Measurements from ENCODE around the gene GRPR. TPM values are rescaled to one million over a fixed set of nuclear protein-coding genes. Genes with fewer than 3 reads are reported as not detected.

Gene GRPR
- total and polyA plus RNA-seq, 7 donors, result 0.19 to 2.8 (median 0.83) TPM; not detected in 2

DNA sequence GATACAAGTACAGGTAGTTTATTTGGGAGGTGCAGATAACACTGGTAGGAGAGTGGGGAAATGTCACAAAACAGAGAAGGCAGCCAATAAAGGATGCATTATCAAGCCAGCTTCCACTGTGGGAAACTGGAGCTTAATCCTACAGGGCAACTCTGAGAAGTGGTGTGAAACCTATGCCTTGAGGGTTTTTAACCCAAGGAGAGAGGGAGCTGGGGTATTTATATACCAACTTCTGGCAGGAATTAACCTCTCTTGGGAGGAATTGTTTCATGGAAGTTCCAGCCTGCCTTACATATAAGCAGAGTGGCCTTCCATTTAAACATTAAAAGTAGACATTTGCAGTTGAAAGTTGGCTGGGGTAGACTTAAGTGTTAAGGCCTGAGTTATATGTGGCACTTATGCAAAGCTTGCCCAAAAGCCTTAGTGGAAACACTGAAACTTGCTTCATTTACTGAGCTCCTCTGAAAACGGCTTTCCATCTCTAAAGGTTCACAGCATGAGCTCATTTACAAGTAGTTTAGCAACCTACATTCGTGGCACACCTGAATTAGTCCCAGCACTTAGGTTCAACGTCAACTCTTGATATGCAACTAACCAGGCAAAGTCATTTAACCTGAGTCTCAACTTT lies 63.1 kb downstream of the GRPR start:
- TF ChIP-seq EP300 (IDR thresholded peaks at IDR 0.05), result no peak
- no peaks in the 10 kb centered on the region for H3K4me1 ChIP-seq
- H3K36me3 ChIP-seq, result no peaks in the 10 kb centered on the region
- H3K9me3 ChIP-seq, result no peaks in the 10 kb centered on the region
- DNase-seq, result no peak
- 61 to 76% methylated on average over 3 of the region's 3 CpGs for WGBS, 2 donors
- H3K27me3 ChIP-seq, result no peaks in the 10 kb centered on the region
- intact Hi-C loops (cut with DNase I), result no loop called here
- no peak overlapping the region for H3K4me3 ChIP-seq
- no peak overlapping the region for H3K27ac ChIP-seq

DNA sequence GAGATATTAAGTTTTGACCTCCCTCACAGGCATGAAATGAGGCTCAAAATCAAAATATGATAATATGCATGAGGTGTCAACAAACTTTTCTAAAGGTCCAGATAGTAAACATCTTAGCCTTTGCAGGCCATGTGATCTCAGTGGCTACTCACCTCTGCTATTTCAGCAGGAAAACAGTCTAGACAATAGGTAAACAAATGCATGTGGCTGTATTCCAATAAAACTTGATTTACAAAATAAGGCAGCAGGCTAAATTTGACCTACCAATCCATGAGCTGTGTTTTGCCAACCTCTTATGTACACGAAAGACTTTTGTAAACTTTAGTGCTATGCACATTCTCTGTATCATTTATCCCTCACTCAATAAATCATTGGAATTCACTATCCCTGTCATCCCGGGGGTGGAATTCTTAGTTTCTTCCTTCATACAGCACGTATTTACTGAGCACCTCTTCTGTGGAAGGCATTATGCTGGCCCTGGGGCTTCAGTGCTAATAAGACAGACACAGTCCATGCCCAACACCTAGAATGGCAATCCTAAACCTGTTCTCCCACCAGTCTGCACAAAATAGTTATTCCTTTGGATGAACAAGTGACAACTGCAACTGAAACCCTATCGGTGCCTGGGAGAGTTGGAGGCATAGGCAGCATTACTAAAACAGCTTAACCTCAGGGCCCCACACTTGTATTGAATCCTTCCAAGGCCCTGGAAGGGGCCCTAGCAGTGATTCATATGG lies 63.8 kb downstream of the GRPR start:
- H3K4me3 ChIP-seq, result no peak overlapping the region
- H3K36me3 ChIP-seq, result no peaks in the 10 kb centered on the region
- TF ChIP-seq POLR2AphosphoS5 (IDR thresholded peaks at IDR 0.05) (no peak), POLR2A (IDR thresholded peaks at IDR 0.05) (no peak), EP300 (IDR thresholded peaks at IDR 0.05) (no peak)
- TF ChIP-seq, protein P1, sequence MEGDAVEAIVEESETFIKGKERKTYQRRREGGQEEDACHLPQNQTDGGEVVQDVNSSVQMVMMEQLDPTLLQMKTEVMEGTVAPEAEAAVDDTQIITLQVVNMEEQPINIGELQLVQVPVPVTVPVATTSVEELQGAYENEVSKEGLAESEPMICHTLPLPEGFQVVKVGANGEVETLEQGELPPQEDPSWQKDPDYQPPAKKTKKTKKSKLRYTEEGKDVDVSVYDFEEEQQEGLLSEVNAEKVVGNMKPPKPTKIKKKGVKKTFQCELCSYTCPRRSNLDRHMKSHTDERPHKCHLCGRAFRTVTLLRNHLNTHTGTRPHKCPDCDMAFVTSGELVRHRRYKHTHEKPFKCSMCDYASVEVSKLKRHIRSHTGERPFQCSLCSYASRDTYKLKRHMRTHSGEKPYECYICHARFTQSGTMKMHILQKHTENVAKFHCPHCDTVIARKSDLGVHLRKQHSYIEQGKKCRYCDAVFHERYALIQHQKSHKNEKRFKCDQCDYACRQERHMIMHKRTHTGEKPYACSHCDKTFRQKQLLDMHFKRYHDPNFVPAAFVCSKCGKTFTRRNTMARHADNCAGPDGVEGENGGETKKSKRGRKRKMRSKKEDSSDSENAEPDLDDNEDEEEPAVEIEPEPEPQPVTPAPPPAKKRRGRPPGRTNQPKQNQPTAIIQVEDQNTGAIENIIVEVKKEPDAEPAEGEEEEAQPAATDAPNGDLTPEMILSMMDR (IDR thresholded peaks at IDR 0.05), result no peak
- no peaks in the 10 kb centered on the region for H3K27me3 ChIP-seq
- no peaks in the 10 kb centered on the region for H3K9me3 ChIP-seq
- intact Hi-C loops (cut with DNase I), result no loop called here
- DNase-seq, result no peak
- H3K27ac ChIP-seq, result no peak overlapping the region
- WGBS, 2 donors, result 42 to 69% methylated on average over 4 of the region's 4 CpGs
- no peaks in the 10 kb centered on the region for H3K4me1 ChIP-seq

DNA sequence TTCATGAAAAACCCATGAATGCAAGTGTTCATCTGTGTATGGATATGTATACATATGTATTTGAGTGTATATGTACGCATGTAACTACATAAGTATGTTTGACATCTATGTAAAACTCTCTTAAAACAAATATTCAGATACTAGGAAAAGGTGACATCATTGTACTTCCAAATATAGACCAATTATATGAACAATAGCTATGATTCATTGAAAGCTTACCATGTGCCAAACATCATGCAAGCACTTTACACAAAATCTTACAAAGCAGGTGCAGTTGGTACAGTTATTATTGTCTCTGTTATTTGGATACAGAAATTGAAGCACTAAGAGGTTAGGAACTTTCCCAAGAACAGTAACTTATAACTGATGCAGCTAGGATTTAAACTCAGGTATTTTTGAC lies 65.3 kb downstream of the GRPR start:
- DNase-seq, result no peak
- Histone ChIP-seq H3K36me3 (no peaks in the 10 kb centered on the region), H3K4me1 (no peaks in the 10 kb centered on the region), H3K27ac (no peak overlapping the region), H3K9me3 (no peaks in the 10 kb centered on the region), H3K27me3 (no peaks in the 10 kb centered on the region), H3K4me3 (no peak overlapping the region)
- TF ChIP-seq POLR2A (IDR thresholded peaks at IDR 0.05) (no peak), POLR2AphosphoS5 (IDR thresholded peaks at IDR 0.05) (no peak), EP300 (IDR thresholded peaks at IDR 0.05) (no peak)
- TF ChIP-seq, protein P1 (IDR thresholded peaks at IDR 0.05), result no peak
- WGBS, 2 donors, result 3 to 64% methylated on average over 1 of the region's 1 CpG
- intact Hi-C loops (cut with DNase I), result no loop called here

DNA sequence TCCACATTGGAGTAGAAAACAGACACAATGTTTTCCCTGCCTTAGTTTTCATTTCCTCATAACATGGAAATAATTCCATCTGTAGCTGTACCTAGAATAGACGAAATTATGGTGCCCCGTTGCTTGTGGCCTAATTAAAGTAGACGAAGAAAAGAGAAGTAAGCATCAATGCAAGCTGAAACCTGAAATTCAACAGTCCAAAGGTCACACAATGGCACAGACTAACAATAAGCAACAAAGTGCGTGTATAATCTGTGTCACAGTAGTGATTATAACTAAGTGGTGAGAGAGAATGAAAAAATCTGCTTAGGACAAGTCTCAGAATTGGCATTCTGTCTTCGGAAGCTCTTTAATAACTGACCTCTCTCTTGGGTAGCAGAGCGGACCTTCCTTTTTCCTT lies 68.2 kb downstream of the GRPR start:
- H3K9me3 ChIP-seq, result no peaks in the 10 kb centered on the region
- TF ChIP-seq, protein P1 (IDR thresholded peaks at IDR 0.05), result no peak
- TF ChIP-seq POLR2AphosphoS5 (IDR thresholded peaks at IDR 0.05) (no peak), EP300 (IDR thresholded peaks at IDR 0.05) (no peak), POLR2A (IDR thresholded peaks at IDR 0.05) (no peak)
- no peak for DNase-seq
- H3K4me3 ChIP-seq, result no peak overlapping the region
- no peaks in the 10 kb centered on the region for H3K27me3 ChIP-seq
- no peaks in the 10 kb centered on the region for H3K36me3 ChIP-seq
- H3K4me1 ChIP-seq, result no peaks in the 10 kb centered on the region
- intact Hi-C loops (cut with DNase I), result no loop called here
- 18 to 69% methylated on average over 6 of the region's 6 CpGs for WGBS, 2 donors
- no peak overlapping the region for H3K27ac ChIP-seq

DNA sequence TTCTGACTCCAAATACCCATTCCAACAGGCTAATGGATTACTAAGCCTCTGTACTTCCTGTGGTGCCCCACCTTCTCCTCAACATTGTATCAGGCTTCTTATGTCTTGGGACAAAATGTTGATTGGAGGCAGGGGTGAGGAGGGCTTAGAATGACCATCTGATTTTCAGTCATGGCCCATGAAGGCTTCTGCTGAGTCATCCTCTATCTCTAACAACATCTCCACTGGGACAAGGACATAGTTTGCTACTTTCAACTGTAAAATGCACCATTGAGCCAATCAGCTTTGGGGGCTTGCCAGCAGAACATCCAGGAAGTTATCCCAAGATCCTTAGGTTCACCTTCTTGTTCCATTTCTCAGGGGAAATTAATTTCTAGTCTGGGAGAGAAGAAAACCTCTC lies 73.5 kb downstream of the GRPR start:
- no peak overlapping the region for H3K27ac ChIP-seq
- no peaks in the 10 kb centered on the region for H3K9me3 ChIP-seq
- no peaks in the 10 kb centered on the region for H3K36me3 ChIP-seq
- TF ChIP-seq POLR2AphosphoS5 (IDR thresholded peaks at IDR 0.05), result no peak
- TF ChIP-seq, protein P1 (IDR thresholded peaks at IDR 0.05), result no peak
- TF ChIP-seq POLR2A (IDR thresholded peaks at IDR 0.05), result no peak
- no peak for TF ChIP-seq EP300 (IDR thresholded peaks at IDR 0.05)
- H3K27me3 ChIP-seq, result no peaks in the 10 kb centered on the region
- H3K4me1 ChIP-seq, result no peaks in the 10 kb centered on the region
- DNase-seq, result no peak
- intact Hi-C loops (cut with DNase I), result no loop called here
- H3K4me3 ChIP-seq, result no peak overlapping the region
